Fibroblast of lung (primary cell): ENCODE measurements around the gene OR4E1.

Experiments
- CTCF ChIP-seq, 2 donors: IDR thresholded peaks in 1 of 2; conservative IDR thresholded peaks in 1 of 2; 1 replicate in 1 of 2; 2 replicates in 1 of 2; pipeline ENCODE4 v1.5.1; 2011 to 2012; ENCODE audit warnings: low read length in 2 of 2, control low read depth in 1 of 2, inconsistent platforms in 1 of 2, low read depth in 1 of 2, mild to moderate bottlenecking in 1 of 2
- EZH2 ChIP-seq: IDR thresholded peaks from 2 replicates; pipeline ENCODE4 v1.5.1; 2012; ENCODE audit warnings: low read length, control low read depth, mild to moderate bottlenecking; ENCODE audit errors: missing control alignments

DNA sequence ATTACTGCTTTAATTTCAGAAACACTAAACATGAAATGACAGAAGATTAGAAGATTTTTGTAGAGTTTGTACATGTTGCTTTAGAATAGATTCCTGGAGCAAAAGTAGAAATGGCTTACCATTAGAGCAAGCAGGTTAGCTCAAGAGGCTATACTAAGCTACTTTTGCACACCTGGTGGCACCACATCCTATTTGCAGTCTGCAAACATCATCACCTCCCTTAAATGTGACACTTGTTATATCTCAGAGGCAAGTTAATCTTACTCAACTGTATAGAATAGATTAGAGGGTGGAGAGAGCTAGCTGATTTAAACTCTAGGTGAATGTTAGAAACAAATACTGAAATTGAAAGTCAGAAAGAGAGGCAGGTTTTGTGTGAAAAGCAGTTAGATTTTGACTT, 30.7 kb upstream of the OR4E1 start:
- TF ChIP-seq CTCF (conservative IDR thresholded peaks at IDR 0.05 in 1 of 2, IDR thresholded peaks at IDR 0.05 in 1 of 2; ENCODE audit: low read depth in 1 of 2, low read length in 2 of 2) (no peak), EZH2 (no peak)
